BJ (cell line): ENCODE measurements around the gene KRT2. TPM values are rescaled to one million over a fixed set of nuclear protein-coding genes. Genes with fewer than 3 reads are reported as not detected.

Source experiments
- CTCF ChIA-PET: fragments of 350-600 bp; formaldehyde crosslinking; extraction: SDS; loops from one replicate; lab custom pipeline; 2021; ENCODE audit warnings: antibody characterized with exemption, inconsistent platforms; lab: Yijun Ruan, JAX
- POLR2A ChIA-PET: fragments of 300-600 bp; sonication (Branson Sonifier 250); formaldehyde crosslinking; extraction: SDS; loops from one replicate; lab custom pipeline; 2021; ENCODE audit warnings: antibody characterized with exemption; lab: Charles Lee
- DNase-seq: peaks from one replicate; pipeline ENCODE4 v3.0.0-alpha.2; 2011; ENCODE audit warnings: low read depth
- H3K27me3 ChIP-seq: 2 replicates; pipeline ENCODE4 v1.6.0; 2011; ENCODE audit warnings: low read length; ENCODE audit not compliant: control insufficient read depth, insufficient read depth
- H3K36me3 ChIP-seq: 2 replicates; pipeline ENCODE4 v1.5.1; 2011; ENCODE audit warnings: low read length; ENCODE audit not compliant: control insufficient read depth, insufficient read depth
- H3K4me3 ChIP-seq: 2 replicates; pipeline ENCODE4 v1.5.1; 2011; ENCODE audit warnings: low read depth, mild to moderate bottlenecking, control low read depth, low read length
- polyA plus RNA-seq: library from polyadenylated mRNA; depleted of rRNA; stranded (reverse); fragments of >200 nt; gene quantifications from 2 replicates; pipeline ENCODE4 v1.2.3, GENCODE V29; 2011
- TF ChIP-seq, protein P1 (sequence below): IDR thresholded peaks from 2 replicates; pipeline ENCODE4 v1.5.1; 2011; ENCODE audit warnings: low read depth, mild to moderate bottlenecking, control low read depth, inconsistent platforms, low read length, moderate library complexity; ENCODE audit not compliant: insufficient read depth

The KRT2 gene
- polyA plus RNA-seq, 1 experiment, result not detected

- H3K36me3 ChIP-seq, result no peaks in the 10 kb centered on the region
- TF ChIP-seq, protein P1, sequence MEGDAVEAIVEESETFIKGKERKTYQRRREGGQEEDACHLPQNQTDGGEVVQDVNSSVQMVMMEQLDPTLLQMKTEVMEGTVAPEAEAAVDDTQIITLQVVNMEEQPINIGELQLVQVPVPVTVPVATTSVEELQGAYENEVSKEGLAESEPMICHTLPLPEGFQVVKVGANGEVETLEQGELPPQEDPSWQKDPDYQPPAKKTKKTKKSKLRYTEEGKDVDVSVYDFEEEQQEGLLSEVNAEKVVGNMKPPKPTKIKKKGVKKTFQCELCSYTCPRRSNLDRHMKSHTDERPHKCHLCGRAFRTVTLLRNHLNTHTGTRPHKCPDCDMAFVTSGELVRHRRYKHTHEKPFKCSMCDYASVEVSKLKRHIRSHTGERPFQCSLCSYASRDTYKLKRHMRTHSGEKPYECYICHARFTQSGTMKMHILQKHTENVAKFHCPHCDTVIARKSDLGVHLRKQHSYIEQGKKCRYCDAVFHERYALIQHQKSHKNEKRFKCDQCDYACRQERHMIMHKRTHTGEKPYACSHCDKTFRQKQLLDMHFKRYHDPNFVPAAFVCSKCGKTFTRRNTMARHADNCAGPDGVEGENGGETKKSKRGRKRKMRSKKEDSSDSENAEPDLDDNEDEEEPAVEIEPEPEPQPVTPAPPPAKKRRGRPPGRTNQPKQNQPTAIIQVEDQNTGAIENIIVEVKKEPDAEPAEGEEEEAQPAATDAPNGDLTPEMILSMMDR, result no peak
- H3K4me3 ChIP-seq, result no peak overlapping the region
- ChIA-PET CTCF (interaction anchor here (0.6 to 1.1 kb wide), 2 partner anchors 14 to 189 kb away, joined by 3 read pairs; no protein-coding TSS in a partner anchor), POLR2A (no interaction called here)
- DNase-seq, result no peak
- peaks cover 29% of the 10 kb centered on the region for H3K27me3 ChIP-seq
These were observed 37.2 kb upstream of the KRT2 start for GRCh38 chr12:52689239-52689638.

DNA sequence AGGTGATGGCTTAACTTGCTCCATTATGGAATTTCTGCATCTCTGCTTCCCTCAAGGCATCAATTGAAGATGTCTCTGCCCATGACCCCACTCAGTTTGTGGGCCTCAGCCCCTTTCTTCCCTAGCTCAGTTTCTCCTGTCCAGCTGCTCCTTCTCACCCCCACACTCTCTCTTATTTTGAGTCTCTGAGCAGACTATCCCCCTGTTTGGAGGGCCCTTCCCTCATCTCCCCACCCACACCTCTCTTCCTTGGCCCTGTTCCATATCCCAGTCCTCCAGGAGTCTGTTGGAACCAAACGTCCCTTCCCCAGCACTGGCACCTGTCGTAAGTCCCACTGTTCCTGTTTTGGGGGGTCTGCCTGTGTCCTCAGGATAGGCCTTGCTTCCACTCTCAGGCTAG, 36.5 kb upstream of the KRT2 start:
- Histone ChIP-seq H3K36me3 (no peaks in the 10 kb centered on the region), H3K4me3 (no peak overlapping the region), H3K27me3 (peaks cover 34% of the 10 kb centered on the region)
- no peak for DNase-seq
- TF ChIP-seq, protein P1, result no peak
- POLR2A ChIA-PET, result no interaction called here
- CTCF ChIA-PET, result no interaction called here

DNA sequence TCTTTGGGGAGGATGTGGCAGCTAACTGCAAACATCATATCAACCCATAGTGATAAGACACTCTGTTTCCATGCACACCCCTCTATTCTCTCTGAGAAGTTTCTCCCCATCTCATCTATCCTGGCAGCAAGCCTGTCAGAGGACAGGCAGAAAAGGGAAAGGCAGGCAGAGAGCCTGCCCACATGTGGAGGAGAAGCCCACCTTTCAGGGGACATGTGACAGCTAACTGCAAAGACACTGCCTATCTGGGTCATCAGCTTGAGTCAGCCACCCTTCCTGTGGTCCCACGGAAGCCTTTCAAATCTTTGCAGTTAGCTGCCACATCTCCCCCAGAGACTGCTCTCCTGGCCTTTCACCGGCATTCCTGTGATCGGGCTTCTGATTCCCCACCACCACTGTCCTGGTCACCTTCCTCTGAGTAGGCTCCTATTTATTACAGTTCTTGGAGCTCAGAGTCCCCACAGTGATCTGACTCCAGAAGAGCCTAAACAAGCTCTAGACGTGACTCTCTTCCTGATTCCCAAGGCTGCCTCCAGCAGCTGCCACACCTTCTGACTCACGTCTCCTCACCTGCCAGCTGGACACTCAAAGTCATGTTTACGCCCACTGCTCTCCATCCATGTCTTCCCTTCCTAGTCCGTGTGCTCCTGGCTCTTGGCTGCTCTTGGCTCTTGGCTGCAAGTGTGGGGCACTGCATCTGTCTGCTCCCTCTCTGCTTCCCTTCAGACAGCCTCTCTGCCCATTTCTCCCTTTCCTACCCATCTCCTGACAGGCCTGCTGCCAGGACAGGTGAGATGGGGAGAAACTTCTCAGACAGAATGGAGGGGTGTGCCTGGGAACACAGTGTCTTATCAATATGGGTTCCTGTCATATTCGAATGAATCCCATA, 35.7 kb upstream of the KRT2 start:
- DNase-seq, result no peak
- TF ChIP-seq, protein P1, result no peak
- Histone ChIP-seq H3K36me3 (no peaks in the 10 kb centered on the region), H3K4me3 (no peak overlapping the region), H3K27me3 (peaks cover 35% of the 10 kb centered on the region)
- CTCF ChIA-PET, result interaction anchor here (1.3 kb wide), 1 partner anchor 12 kb away, joined by 4 read pairs; no protein-coding TSS in a partner anchor
- POLR2A ChIA-PET, result no interaction called here

DNA sequence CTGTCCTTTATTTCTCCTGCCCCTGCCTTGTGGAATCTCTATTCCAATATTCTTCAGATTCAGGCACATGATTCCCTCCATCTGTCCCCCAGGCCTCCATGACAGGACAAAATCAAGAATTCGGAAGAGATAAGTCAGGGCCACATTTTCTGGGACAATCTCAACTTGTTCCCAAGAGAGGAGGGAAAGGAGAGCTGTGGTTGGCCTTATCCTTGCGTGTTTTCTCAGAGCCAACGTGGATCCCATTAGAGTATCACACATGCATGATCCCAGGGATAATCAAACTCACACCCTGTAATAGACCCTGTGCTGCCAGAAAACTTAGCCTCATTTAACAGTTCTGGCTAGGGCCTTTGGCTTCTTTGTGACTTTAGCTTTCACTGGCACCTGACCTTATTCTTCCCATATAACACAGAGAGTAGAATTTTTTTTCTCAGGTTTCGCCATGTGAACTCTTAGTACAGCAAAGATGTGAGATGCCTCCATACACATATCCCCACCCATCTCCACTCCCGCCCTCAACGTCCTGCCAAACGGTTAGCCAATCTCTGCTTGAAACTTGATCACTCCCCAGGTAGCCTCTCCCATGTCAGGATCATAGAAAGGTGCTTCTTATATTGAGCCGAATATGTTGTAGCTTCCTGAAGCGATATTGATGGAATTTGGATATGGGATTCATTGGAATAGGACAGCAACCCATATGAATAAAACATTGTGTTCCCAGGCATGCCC, 34.9 kb upstream of the KRT2 start:
- no peak for DNase-seq
- TF ChIP-seq, protein P1, result no peak
- Histone ChIP-seq H3K4me3 (no peak overlapping the region), H3K27me3 (peaks cover 31% of the 10 kb centered on the region), H3K36me3 (no peaks in the 10 kb centered on the region)
- ChIA-PET POLR2A (no interaction called here), CTCF (interaction anchor here (1.3 kb wide), 1 partner anchor 11 kb away, joined by 4 read pairs; no protein-coding TSS in a partner anchor)

DNA sequence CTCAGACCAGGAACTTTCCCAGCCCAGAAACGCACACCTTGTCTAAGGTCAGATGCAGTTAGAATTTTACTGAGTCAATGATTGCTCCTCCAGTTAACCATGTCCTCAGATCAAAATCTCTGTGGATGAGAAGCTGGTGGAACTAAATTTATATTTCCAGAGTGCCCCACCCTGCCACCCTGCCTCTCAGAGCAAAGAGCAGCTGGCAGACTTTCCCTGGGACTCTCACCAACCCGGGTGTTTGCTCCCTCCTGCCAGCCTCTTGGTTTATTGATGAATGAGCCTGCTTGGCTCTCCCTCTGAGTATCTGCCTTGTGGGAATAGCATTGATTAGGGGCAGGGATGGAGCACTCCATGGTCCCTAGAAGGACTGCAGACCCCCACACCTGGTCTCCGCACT, 34.1 kb upstream of the KRT2 start:
- CTCF ChIA-PET, result no interaction called here
- H3K27me3 ChIP-seq, result peaks cover 28% of the 10 kb centered on the region
- H3K36me3 ChIP-seq, result no peaks in the 10 kb centered on the region
- TF ChIP-seq, protein P1, result no peak
- no peak for DNase-seq
- no peak overlapping the region for H3K4me3 ChIP-seq
- POLR2A ChIA-PET, result no interaction called here
